Measurements from ENCODE around the gene ACKR1. TPM values are rescaled to one million over a fixed set of nuclear protein-coding genes. Genes with fewer than 3 reads are reported as not detected.

Gene ACKR1
- polyA plus RNA-seq, 1 donor (not counting 4 experiments of a cell fraction or from before 2014, with no cell fraction given) = not detected

DNA sequence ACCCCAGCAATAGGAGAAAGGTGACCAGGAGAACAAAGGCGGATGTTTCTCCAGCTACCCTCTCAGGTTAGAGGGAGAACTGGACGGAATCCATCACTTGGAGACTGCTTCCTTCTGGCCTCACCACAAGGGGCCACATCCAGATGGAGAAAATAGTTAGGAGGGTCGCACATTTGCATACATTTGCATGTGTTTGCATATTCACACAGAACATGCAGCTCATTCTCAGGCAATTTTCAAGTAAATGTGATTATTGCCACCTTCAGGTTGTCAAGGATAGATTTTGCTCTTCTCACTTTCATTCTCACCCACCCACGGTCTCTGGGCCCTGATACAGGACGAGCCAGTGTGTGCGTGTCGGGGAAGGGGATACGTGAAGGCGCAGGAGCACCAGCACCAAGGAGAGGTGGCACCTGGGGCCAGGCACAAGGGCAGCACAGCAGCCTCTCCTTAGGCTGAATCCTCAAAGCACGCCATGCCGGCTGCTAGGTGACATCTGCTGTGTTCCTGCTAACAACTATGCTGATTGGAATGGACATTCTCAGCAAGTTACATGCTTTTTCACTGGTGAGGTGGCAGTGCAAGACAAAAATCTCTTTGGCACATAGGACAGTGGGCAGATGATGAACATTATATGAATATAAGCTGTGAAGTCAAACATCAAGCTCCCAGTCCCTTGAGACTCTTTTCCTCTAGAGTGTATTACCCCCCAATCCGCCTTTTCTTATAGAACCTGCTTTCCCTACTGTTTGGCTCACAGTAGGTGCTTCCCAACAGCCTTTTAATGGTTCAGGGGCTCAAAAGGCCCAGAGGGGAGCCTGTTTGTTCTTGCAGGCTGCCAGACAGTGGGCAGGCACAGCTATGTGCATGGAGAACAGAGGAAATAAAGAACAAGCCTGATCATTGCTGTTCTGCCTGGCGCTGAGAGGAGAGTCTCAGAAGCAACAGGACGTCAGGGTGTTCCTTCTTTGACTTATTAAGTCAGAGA, 14.3 kb downstream of the ACKR1 start:
- Histone ChIP-seq H3K27me3 (ENCODE audit: control insufficient read depth, extremely low read depth, insufficient read depth, low read length) (no peaks in the 10 kb centered on the region), H4K20me1 (ENCODE audit: control insufficient read depth, extremely low read depth, insufficient read depth, low read length) (no peaks in the 10 kb centered on the region), H3K9ac (ENCODE audit: control insufficient read depth, extremely low read depth, insufficient read depth, low read length) (no peak overlapping the region), H3K27ac (ENCODE audit: control insufficient read depth, insufficient read depth, low read length) (no peak overlapping the region), H3K9me1 (ENCODE audit: control insufficient read depth, extremely low read depth, insufficient read depth, low read length) (no peaks in the 10 kb centered on the region), H3K36me3 (ENCODE audit: control insufficient read depth in 2 of 2, extremely low read depth in 1 of 2, insufficient read depth in 2 of 2, low read length in 2 of 2) (no peaks in the 10 kb centered on the region), H3K4me1 (ENCODE audit: control insufficient read depth, extremely low read depth, insufficient read depth, low read length) (no peaks in the 10 kb centered on the region), H3K4me2 (ENCODE audit: control insufficient read depth, extremely low read depth, insufficient read depth, low read depth, low read length) (no peak overlapping the region), H3K79me2 (ENCODE audit: control insufficient read depth, insufficient read depth, low read length) (no peaks in the 10 kb centered on the region), H3K9me3 (ENCODE audit: control insufficient read depth, low read depth, low read length) (no peaks in the 10 kb centered on the region), H3K4me3 (ENCODE audit: control insufficient read depth in 2 of 3, extremely low read depth in 1 of 3, insufficient read depth in 2 of 3, low read depth in 1 of 3, low read length in 3 of 3) (no peak overlapping the region), H2AFZ (ENCODE audit: control insufficient read depth, low read length) (no peak overlapping the region)
- FAIRE-seq = no peak
- DNase-seq (ENCODE audit: low read depth, low spot score) = no peak
- TF ChIP-seq EZH2 (IDR thresholded peaks at IDR 0.05; ENCODE audit: low read length) = no peak
- TF ChIP-seq, protein P1, sequence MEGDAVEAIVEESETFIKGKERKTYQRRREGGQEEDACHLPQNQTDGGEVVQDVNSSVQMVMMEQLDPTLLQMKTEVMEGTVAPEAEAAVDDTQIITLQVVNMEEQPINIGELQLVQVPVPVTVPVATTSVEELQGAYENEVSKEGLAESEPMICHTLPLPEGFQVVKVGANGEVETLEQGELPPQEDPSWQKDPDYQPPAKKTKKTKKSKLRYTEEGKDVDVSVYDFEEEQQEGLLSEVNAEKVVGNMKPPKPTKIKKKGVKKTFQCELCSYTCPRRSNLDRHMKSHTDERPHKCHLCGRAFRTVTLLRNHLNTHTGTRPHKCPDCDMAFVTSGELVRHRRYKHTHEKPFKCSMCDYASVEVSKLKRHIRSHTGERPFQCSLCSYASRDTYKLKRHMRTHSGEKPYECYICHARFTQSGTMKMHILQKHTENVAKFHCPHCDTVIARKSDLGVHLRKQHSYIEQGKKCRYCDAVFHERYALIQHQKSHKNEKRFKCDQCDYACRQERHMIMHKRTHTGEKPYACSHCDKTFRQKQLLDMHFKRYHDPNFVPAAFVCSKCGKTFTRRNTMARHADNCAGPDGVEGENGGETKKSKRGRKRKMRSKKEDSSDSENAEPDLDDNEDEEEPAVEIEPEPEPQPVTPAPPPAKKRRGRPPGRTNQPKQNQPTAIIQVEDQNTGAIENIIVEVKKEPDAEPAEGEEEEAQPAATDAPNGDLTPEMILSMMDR (optimal IDR thresholded peaks at IDR 0.05 in 1 of 3, IDR thresholded peaks at IDR 0.05 in 1 of 3, conservative IDR thresholded peaks at IDR 0.05 in 1 of 3; ENCODE audit: extremely low read depth in 1 of 3, insufficient read depth in 2 of 3, low read length in 3 of 3) = no peak
- dilution Hi-C loops (cut with MboI; ENCODE audit: extremely low pct_ligation_motif_present, low sequenced_read_pairs) = no loop called here

DNA sequence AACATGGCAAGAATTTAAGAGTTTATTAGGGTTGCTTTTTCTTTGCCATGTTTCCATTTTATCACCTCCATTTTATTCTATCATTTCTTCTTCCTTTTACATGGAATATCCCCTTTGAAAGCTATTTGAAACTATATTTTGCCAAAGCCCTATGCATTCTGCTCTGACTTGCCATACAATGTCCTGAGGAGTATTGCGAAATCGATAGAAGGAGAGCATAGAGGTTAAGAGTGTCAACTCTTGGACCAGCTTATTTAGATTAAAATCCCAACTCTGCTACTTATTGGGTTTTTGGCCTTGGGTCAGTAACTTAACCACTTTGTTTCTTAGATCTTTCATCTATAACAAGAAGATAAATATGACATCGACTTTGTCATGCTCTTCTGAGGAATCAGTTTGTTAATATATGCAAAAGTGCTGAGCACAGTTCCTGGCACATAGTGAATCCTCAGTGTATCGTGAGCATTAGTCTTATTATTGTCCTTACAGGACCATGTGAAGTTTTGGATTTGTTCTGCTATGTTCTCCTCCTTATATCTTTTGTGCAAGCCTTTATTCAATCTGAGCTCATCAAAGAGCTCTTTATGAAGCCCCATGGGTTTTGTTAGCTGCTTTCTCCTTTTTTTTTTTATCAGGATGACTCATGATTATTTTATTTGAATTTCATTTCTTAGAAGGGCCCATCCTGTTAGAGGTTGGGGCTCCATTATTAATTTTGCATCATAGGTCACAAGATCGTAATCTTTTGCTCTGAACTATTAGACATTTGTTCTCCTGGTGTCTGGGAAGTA, 17.6 kb downstream of the ACKR1 start:
- Histone ChIP-seq H3K27me3 (ENCODE audit: control insufficient read depth, extremely low read depth, insufficient read depth, low read length) (no peaks in the 10 kb centered on the region), H3K79me2 (ENCODE audit: control insufficient read depth, insufficient read depth, low read length) (no peaks in the 10 kb centered on the region), H3K4me1 (ENCODE audit: control insufficient read depth, extremely low read depth, insufficient read depth, low read length) (no peaks in the 10 kb centered on the region), H4K20me1 (ENCODE audit: control insufficient read depth, extremely low read depth, insufficient read depth, low read length) (no peaks in the 10 kb centered on the region), H3K9me3 (ENCODE audit: control insufficient read depth, low read depth, low read length) (no peaks in the 10 kb centered on the region), H3K9ac (ENCODE audit: control insufficient read depth, extremely low read depth, insufficient read depth, low read length) (no peak overlapping the region), H3K9me1 (ENCODE audit: control insufficient read depth, extremely low read depth, insufficient read depth, low read length) (no peaks in the 10 kb centered on the region), H3K36me3 (ENCODE audit: control insufficient read depth in 2 of 2, extremely low read depth in 1 of 2, insufficient read depth in 2 of 2, low read length in 2 of 2) (no peaks in the 10 kb centered on the region), H2AFZ (ENCODE audit: control insufficient read depth, low read length) (no peak overlapping the region), H3K4me3 (ENCODE audit: control insufficient read depth in 2 of 3, extremely low read depth in 1 of 3, insufficient read depth in 2 of 3, low read depth in 1 of 3, low read length in 3 of 3) (no peak overlapping the region), H3K27ac (ENCODE audit: control insufficient read depth, insufficient read depth, low read length) (no peak overlapping the region), H3K4me2 (ENCODE audit: control insufficient read depth, extremely low read depth, insufficient read depth, low read depth, low read length) (no peak overlapping the region)
- FAIRE-seq = no peak
- TF ChIP-seq, protein P1 (optimal IDR thresholded peaks at IDR 0.05 in 1 of 3, IDR thresholded peaks at IDR 0.05 in 1 of 3, conservative IDR thresholded peaks at IDR 0.05 in 1 of 3; ENCODE audit: extremely low read depth in 1 of 3, insufficient read depth in 2 of 3, low read length in 3 of 3) = no peak
- TF ChIP-seq EZH2 (IDR thresholded peaks at IDR 0.05; ENCODE audit: low read length) = no peak
- dilution Hi-C loops (cut with MboI; ENCODE audit: extremely low pct_ligation_motif_present, low sequenced_read_pairs) = no loop called here
- DNase-seq (ENCODE audit: low read depth, low spot score) = no peak

Measured in keratinocyte (primary cell).